Measurements from ENCODE around the gene MAX. TPM values are rescaled to one million over a fixed set of nuclear protein-coding genes. Genes with fewer than 3 reads are reported as not detected.

The MAX gene
- total and polyA plus RNA-seq, 2 of the 8 experiments (the other 6 are each of a cell fraction or from before 2014, with no cell fraction given) = 36.9 to 65.1 TPM

DNA sequence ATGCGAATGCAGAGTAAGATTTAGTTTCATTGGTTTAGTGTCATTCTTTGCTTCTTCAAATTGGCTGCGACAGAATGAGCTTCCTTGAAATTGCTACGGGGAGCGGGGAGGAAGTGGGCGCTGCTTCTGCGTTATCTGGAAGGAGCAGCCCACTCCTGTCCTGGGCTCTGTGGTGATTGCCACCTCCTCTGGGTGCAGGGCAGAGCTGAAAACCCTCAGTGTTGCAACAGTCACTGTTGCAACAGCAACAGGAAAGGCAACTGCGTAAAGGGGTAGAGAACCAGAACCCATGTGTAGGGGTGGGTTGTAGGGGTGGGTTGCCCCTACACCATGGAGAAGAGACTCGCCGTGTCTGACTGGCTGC is 57.7 kb downstream of the MAX start:
- Histone ChIP-seq H2BK120ac (replicated peaks; ENCODE audit: low read depth, low read length) (no peak overlapping the region), H3K27me3 (replicated peaks in 1 of 4; ENCODE audit: control insufficient read depth in 3 of 4, extremely low read depth in 1 of 4, insufficient read depth in 3 of 4, low read length in 3 of 4) (no peaks in the 10 kb centered on the region), H3K14ac (ENCODE audit: insufficient read length) (no peak overlapping the region), H3K4me1 (replicated peaks in 1 of 4; ENCODE audit: control insufficient read depth in 3 of 4, insufficient read depth in 4 of 4, low read length in 3 of 4) (peaks cover 0 to 6% (median 0%) of the 10 kb centered on the region in 4 experiments; a peak in 2 of 7 replicates), H3K9me3 (ENCODE audit: insufficient read depth in 2 of 2, low read depth in 1 of 2, low read length in 1 of 2) (no peaks in the 10 kb centered on the region), H2BK12ac (ENCODE audit: low read depth, low read length) (no peak overlapping the region), H4K5ac (ENCODE audit: insufficient read length, low read depth, low read length) (no peak overlapping the region), H3K23me2 (ENCODE audit: low read depth, low read length) (no peaks in the 10 kb centered on the region), H3K56ac (replicated peaks; ENCODE audit: insufficient read length, low read depth, low read length) (no peak overlapping the region), H3K36me3 (ENCODE audit: control insufficient read depth in 2 of 4, insufficient read depth in 4 of 4, low read length in 3 of 4) (peaks cover 0 to 10% (median 4%) of the 10 kb centered on the region in 4 experiments; a peak in 5 of 8 replicates), H2AFZ (ENCODE audit: low read length) (no peak overlapping the region), H2BK15ac (ENCODE audit: low read length) (no peak overlapping the region), H4K20me1 (replicated peaks in 1 of 2; ENCODE audit: control insufficient read depth in 1 of 2, insufficient read depth in 2 of 2, low read length in 2 of 2) (no peaks in the 10 kb centered on the region), H3K23ac (ENCODE audit: insufficient read length) (no peak overlapping the region), H3K4ac (replicated peaks; ENCODE audit: insufficient read length, low read depth, low read length) (no peak overlapping the region), H4K8ac (ENCODE audit: extremely low read depth, insufficient read depth, low read length) (no peak overlapping the region), H3K27ac (ENCODE audit: low read depth, low read length) (no peak overlapping the region), H3K4me2 (ENCODE audit: insufficient read depth in 1 of 2, low read depth in 2 of 2, low read length in 2 of 2) (no peak overlapping the region), H2AK5ac (ENCODE audit: low read depth, low read length) (no peak overlapping the region), H3K18ac (ENCODE audit: extremely low read depth, low read length) (no peak overlapping the region), H3K79me2 (ENCODE audit: control insufficient read depth in 1 of 2, insufficient read depth in 2 of 2, low read length in 2 of 2) (no peaks in the 10 kb centered on the region), H2BK5ac (ENCODE audit: low read depth, low read length) (no peak overlapping the region), H4K91ac (replicated peaks; ENCODE audit: insufficient read length, low read length) (no peak overlapping the region), H3K9ac (replicated peaks in 1 of 4; ENCODE audit: extremely low read depth in 1 of 4, low read depth in 3 of 4, low read length in 3 of 4) (no peak overlapping the region), H3K79me1 (ENCODE audit: low read depth, low read length) (no peaks in the 10 kb centered on the region), H2BK20ac (ENCODE audit: low read length) (no peak overlapping the region), H3K4me3 (ENCODE audit: extremely low read depth in 1 of 4, insufficient read depth in 2 of 4, low read depth in 3 of 4, low read length in 4 of 4) (no peak overlapping the region)
- no peak for DNase-seq (ENCODE audit: low read depth in 1 of 2, low spot score in 2 of 2)
- WGBS, 2 experiments (ENCODE audit: extremely low coverage in 1 of 2, insufficient coverage in 1 of 2, insufficient read length in 1 of 2, insufficient replicate concordance in 2 of 2, low coverage in 1 of 2, low lambda C conversion rate in 2 of 2, missing lambda C conversion rate in 1 of 2) = 89% methylated on average over 9 of the region's 9 CpGs; no CpG with 5 or more reads in 1 of the 2 experiments
- ChIA-PET CTCF (ENCODE audit: partially characterized antibody) (interaction anchor here (2.0 kb wide), 1 partner anchor 25 kb away, joined by 7 read pairs; no protein-coding TSS in a partner anchor), POLR2A (ENCODE audit: partially characterized antibody) (no interaction called here)
- no peak for FAIRE-seq
- TF ChIP-seq, protein P1, sequence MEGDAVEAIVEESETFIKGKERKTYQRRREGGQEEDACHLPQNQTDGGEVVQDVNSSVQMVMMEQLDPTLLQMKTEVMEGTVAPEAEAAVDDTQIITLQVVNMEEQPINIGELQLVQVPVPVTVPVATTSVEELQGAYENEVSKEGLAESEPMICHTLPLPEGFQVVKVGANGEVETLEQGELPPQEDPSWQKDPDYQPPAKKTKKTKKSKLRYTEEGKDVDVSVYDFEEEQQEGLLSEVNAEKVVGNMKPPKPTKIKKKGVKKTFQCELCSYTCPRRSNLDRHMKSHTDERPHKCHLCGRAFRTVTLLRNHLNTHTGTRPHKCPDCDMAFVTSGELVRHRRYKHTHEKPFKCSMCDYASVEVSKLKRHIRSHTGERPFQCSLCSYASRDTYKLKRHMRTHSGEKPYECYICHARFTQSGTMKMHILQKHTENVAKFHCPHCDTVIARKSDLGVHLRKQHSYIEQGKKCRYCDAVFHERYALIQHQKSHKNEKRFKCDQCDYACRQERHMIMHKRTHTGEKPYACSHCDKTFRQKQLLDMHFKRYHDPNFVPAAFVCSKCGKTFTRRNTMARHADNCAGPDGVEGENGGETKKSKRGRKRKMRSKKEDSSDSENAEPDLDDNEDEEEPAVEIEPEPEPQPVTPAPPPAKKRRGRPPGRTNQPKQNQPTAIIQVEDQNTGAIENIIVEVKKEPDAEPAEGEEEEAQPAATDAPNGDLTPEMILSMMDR (IDR thresholded peaks at IDR 0.05; ENCODE audit: control extremely low read depth in 1 of 3, insufficient read depth in 1 of 3, low read depth in 1 of 3, low read length in 3 of 3) = no peak
- no peak for TF ChIP-seq CEBPB (IDR thresholded peaks at IDR 0.05; ENCODE audit: low read depth, low read length)
